ENCODE results near the gene CCDC127.
A peak's percentile ranks its signal among the peaks of the same experiment; 100 is the strongest.
"Not testable (repeated sequence)": the region's sequence is repeated elsewhere in the genome, so short reads cannot be mapped to it uniquely, and the experiment has no call there.

Gene CCDC127

DNA sequence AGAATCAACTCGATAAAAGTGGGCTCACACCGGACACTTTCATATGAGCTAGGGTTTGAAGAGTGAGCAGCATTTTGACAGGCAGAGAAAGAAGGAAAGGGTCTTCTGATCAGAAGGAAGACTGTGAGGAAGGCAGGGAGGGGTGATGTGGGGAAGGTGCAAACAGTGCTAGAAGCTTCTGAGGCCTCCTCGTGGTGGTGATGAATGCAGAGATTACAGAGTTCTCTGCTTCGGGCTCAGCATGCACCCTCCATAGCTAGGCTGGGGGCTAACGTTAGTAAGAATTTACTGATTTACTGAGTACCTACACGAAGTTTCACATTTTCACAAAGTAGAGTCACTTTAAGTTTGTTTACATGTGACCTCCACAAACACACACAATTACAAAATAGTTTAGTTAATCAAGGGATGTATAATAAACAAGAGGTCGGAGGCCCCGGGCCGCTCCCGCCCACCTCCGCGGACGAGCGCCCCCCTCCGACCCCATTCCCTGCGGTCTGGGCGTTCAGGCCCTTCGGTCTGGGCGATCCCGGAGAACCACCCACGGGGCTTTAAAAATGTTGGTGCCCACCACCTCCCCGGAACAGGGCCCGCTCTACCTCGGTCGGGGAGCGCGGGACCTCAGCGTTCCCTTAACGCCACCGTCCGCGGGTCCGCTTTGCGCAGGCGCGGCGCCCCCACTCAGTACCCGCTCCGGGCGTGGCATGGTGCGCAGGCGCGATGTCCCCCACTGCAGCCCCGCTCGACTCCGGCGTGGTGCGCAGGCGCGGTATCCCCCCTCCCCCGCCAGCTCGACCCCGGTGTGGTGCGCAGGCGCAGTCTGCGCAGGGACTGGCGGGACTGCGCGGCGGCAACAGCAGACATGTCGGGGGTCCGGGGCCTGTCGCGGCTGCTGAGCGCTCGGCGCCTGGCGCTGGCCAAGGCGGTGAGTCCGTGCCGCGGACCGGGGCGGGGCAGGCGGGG, at the start of gene CCDC127, which contains the start of gene SDHA:
Gene CCDC127 (minus strand): TSS at position 660 of the 963 bp plus-strand sequence. CDS start 1,304 bp downstream, outside the sequence.
Gene SDHA (plus strand): TSS at position 827 of the 963 bp plus-strand sequence. CDS start 36 bp downstream, at position 863.
- peak within 1 kb of the TSS; percentile 52 for H3K27ac ChIP-seq (ENCODE audit: low read depth, low read length)
- peaks cover 25% of the 10 kb centered on the region for H3K4me1 ChIP-seq (ENCODE audit: control insufficient read depth, insufficient read depth, low read length, unreplicated experiment)
- H2AFZ ChIP-seq (ENCODE audit: low read length, unreplicated experiment): peak within 1 kb of the TSS; percentile 87
- not testable (repeated sequence) for H3K27me3 ChIP-seq (ENCODE audit: insufficient read depth, low read length); H3K36me3 ChIP-seq (ENCODE audit: insufficient read depth, low read length)
- H3K4me3 ChIP-seq (ENCODE audit: low read depth, low read length): peak within 1 kb of the TSS; percentile 84
- peaks cover 75% of the 10 kb centered on the region for H3K79me2 ChIP-seq (ENCODE audit: control insufficient read depth, insufficient read depth, low read length, unreplicated experiment)

DNA sequence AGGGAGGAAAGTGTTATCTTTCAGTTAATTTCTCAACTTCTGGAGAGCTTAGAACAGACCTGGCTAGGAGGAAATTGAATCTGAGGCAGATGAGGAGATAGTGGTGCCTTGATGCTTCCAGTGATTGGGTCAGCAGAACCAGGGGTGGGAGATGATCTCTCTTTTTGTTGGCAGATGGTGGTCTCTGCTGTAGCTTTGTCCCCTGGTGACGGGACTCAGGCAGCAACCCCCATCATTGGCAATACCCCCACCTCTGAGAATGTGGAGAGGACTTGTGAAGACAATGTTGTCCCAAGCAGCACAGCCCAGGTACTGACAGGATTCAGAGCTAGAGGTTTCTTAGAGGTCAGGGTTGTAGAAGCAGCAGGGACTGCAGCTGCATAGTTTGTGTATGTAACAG, 49.8 kb upstream of the CCDC127 start:
- H3K27ac ChIP-seq (ENCODE audit: low read depth, low read length): no peak overlapping the region
- H3K36me3 ChIP-seq (ENCODE audit: insufficient read depth, low read length): peaks cover 7% of the 10 kb centered on the region; the same call in 1 of the 2 replicates
- H3K4me1 ChIP-seq (ENCODE audit: control insufficient read depth, insufficient read depth, low read length, unreplicated experiment): peaks cover 15% of the 10 kb centered on the region
- H2AFZ ChIP-seq (ENCODE audit: low read length, unreplicated experiment): no peak overlapping the region
- H3K4me3 ChIP-seq (ENCODE audit: low read depth, low read length): no peak overlapping the region
- H3K27me3 ChIP-seq (ENCODE audit: insufficient read depth, low read length): no peaks in the 10 kb centered on the region
- H3K79me2 ChIP-seq (ENCODE audit: control insufficient read depth, insufficient read depth, low read length, unreplicated experiment): peaks cover 10% of the 10 kb centered on the region

- not testable (repeated sequence) for H3K36me3 ChIP-seq (ENCODE audit: insufficient read depth, low read length); H3K79me2 ChIP-seq (ENCODE audit: control insufficient read depth, insufficient read depth, low read length, unreplicated experiment); H2AFZ ChIP-seq (ENCODE audit: low read length, unreplicated experiment); H3K27me3 ChIP-seq (ENCODE audit: insufficient read depth, low read length); H3K4me3 ChIP-seq (ENCODE audit: low read depth, low read length)
- H3K4me1 ChIP-seq (ENCODE audit: control insufficient read depth, insufficient read depth, low read length, unreplicated experiment): peaks cover 15% of the 10 kb centered on the region
- H3K27ac ChIP-seq (ENCODE audit: low read depth, low read length): peak overlapping the region; percentile 71
Measured at GRCh38 chr5:266311-267026, 48.5 kb upstream of the CCDC127 start.

- peaks cover 8% of the 10 kb centered on the region; the same call in 1 of the 2 replicates for H3K36me3 ChIP-seq (ENCODE audit: insufficient read depth, low read length)
- no peak overlapping the region for H2AFZ ChIP-seq (ENCODE audit: low read length, unreplicated experiment)
- peaks cover 15% of the 10 kb centered on the region for H3K4me1 ChIP-seq (ENCODE audit: control insufficient read depth, insufficient read depth, low read length, unreplicated experiment)
- no peaks in the 10 kb centered on the region for H3K27me3 ChIP-seq (ENCODE audit: insufficient read depth, low read length)
- peak overlapping the region; percentile 94 for H3K27ac ChIP-seq (ENCODE audit: low read depth, low read length)
- H3K79me2 ChIP-seq (ENCODE audit: control insufficient read depth, insufficient read depth, low read length, unreplicated experiment): peaks cover 4% of the 10 kb centered on the region
- H3K4me3 ChIP-seq (ENCODE audit: low read depth, low read length): peak overlapping the region; percentile 24; the same call in 1 of the 2 replicates
Measured at GRCh38 chr5:264338-264737, 46.4 kb upstream of the CCDC127 start.

- H3K79me2 ChIP-seq (ENCODE audit: control insufficient read depth, insufficient read depth, low read length, unreplicated experiment); H3K27me3 ChIP-seq (ENCODE audit: insufficient read depth, low read length); H2AFZ ChIP-seq (ENCODE audit: low read length, unreplicated experiment); H3K36me3 ChIP-seq (ENCODE audit: insufficient read depth, low read length): not testable (repeated sequence)
- H3K4me3 ChIP-seq (ENCODE audit: low read depth, low read length): peak overlapping the region; percentile 24; the same call in 1 of the 2 replicates
- H3K4me1 ChIP-seq (ENCODE audit: control insufficient read depth, insufficient read depth, low read length, unreplicated experiment): peaks cover 15% of the 10 kb centered on the region
- H3K27ac ChIP-seq (ENCODE audit: low read depth, low read length): peak overlapping the region; percentile 94
Measured at GRCh38 chr5:263275-263974, 45.5 kb upstream of the CCDC127 start.

- no peaks in the 10 kb centered on the region for H3K4me1 ChIP-seq (ENCODE audit: control insufficient read depth, insufficient read depth, low read length, unreplicated experiment)
- H2AFZ ChIP-seq (ENCODE audit: low read length, unreplicated experiment): no peak overlapping the region
- peaks cover 22% of the 10 kb centered on the region for H3K36me3 ChIP-seq (ENCODE audit: insufficient read depth, low read length)
- no peak overlapping the region for H3K27ac ChIP-seq (ENCODE audit: low read depth, low read length)
- no peaks in the 10 kb centered on the region for H3K79me2 ChIP-seq (ENCODE audit: control insufficient read depth, insufficient read depth, low read length, unreplicated experiment)
- H3K27me3 ChIP-seq (ENCODE audit: insufficient read depth, low read length): no peaks in the 10 kb centered on the region
- H3K4me3 ChIP-seq (ENCODE audit: low read depth, low read length): no peak overlapping the region
Measured at GRCh38 chr5:257148-257547, 39.2 kb upstream of the CCDC127 start.

GRCh38 chr5:256347-256746, 38.4 kb upstream of the CCDC127 start:
- H2AFZ ChIP-seq (ENCODE audit: low read length, unreplicated experiment); H3K4me3 ChIP-seq (ENCODE audit: low read depth, low read length); H3K4me1 ChIP-seq (ENCODE audit: control insufficient read depth, insufficient read depth, low read length, unreplicated experiment); H3K79me2 ChIP-seq (ENCODE audit: control insufficient read depth, insufficient read depth, low read length, unreplicated experiment); H3K27me3 ChIP-seq (ENCODE audit: insufficient read depth, low read length); H3K27ac ChIP-seq (ENCODE audit: low read depth, low read length): not testable (repeated sequence)
- peaks cover 24% of the 10 kb centered on the region for H3K36me3 ChIP-seq (ENCODE audit: insufficient read depth, low read length)

- H3K27me3 ChIP-seq (ENCODE audit: insufficient read depth, low read length); H3K4me3 ChIP-seq (ENCODE audit: low read depth, low read length); H3K4me1 ChIP-seq (ENCODE audit: control insufficient read depth, insufficient read depth, low read length, unreplicated experiment); H3K79me2 ChIP-seq (ENCODE audit: control insufficient read depth, insufficient read depth, low read length, unreplicated experiment); H3K27ac ChIP-seq (ENCODE audit: low read depth, low read length); H2AFZ ChIP-seq (ENCODE audit: low read length, unreplicated experiment): not testable (repeated sequence)
- H3K36me3 ChIP-seq (ENCODE audit: insufficient read depth, low read length): peaks cover 24% of the 10 kb centered on the region
Measured at GRCh38 chr5:255116-255515, 37.2 kb upstream of the CCDC127 start.

GRCh38 chr5:254322-254721, 36.4 kb upstream of the CCDC127 start:
- not testable (repeated sequence) for H2AFZ ChIP-seq (ENCODE audit: low read length, unreplicated experiment); H3K4me3 ChIP-seq (ENCODE audit: low read depth, low read length); H3K27ac ChIP-seq (ENCODE audit: low read depth, low read length); H3K27me3 ChIP-seq (ENCODE audit: insufficient read depth, low read length); H3K79me2 ChIP-seq (ENCODE audit: control insufficient read depth, insufficient read depth, low read length, unreplicated experiment); H3K4me1 ChIP-seq (ENCODE audit: control insufficient read depth, insufficient read depth, low read length, unreplicated experiment)
- H3K36me3 ChIP-seq (ENCODE audit: insufficient read depth, low read length): peaks cover 24% of the 10 kb centered on the region

GRCh38 chr5:252546-252945, 34.6 kb upstream of the CCDC127 start:
- Histone ChIP-seq H3K4me1 (ENCODE audit: control insufficient read depth, insufficient read depth, low read length, unreplicated experiment) (no peaks in the 10 kb centered on the region), H3K4me3 (ENCODE audit: low read depth, low read length) (no peak overlapping the region), H3K27ac (ENCODE audit: low read depth, low read length) (no peak overlapping the region), H3K27me3 (ENCODE audit: insufficient read depth, low read length) (no peaks in the 10 kb centered on the region), H3K79me2 (ENCODE audit: control insufficient read depth, insufficient read depth, low read length, unreplicated experiment) (no peaks in the 10 kb centered on the region), H2AFZ (ENCODE audit: low read length, unreplicated experiment) (no peak overlapping the region), H3K36me3 (ENCODE audit: insufficient read depth, low read length) (peaks cover 23% of the 10 kb centered on the region)
